ENCODE data around the gene CPLANE1. TPM values are rescaled to one million over a fixed set of nuclear protein-coding genes. Genes with fewer than 3 reads are reported as not detected.
"Not testable (repeated sequence)": the region's sequence is repeated elsewhere in the genome, so short reads cannot be mapped to it uniquely, and the experiment has no call there.

Gene CPLANE1
- total RNA-seq, 1 experiment from 2014 or later = 3.5 TPM

DNA sequence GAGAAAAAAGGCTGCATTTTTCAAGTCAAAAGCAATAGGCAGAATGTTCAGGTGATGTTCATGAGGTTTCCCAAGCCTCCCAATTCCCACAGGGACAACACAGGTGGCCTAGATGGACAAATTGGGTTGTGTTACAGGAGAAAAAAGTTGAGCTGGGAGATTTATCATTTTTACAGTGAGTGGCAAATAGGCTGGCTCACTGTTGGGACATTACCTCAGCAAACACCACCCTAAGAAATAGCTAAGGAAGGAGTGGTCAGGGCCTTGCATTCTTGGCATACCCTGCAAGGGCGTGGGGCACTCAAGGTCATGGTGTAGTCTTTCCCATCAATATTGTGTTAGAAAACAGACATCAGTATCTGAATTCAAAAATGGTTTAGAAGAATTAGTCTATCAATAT, 23.3 kb upstream of the CPLANE1 start:
- CTCF ChIA-PET = no interaction called here
- POLR2A ChIA-PET = no interaction called here
- H3K4me2 ChIP-seq (ENCODE audit: low read length) = peak overlapping the region; percentile 55
- H3K27ac ChIP-seq (ENCODE audit: low read depth, low read length) = peak overlapping the region; percentile 37; the same call in 1 of the 2 replicates
- DNase-seq (ENCODE audit: low read depth, low spot score) (no peak), ATAC-seq (peak; percentile 95)
- RAD21 ChIA-PET (ENCODE audit: low non-redundant PET in 1 of 2, low total read pairs in 2 of 2, uncharacterized antibody in 2 of 2, unreplicated experiment in 2 of 2) = no interaction called here
- H3K36me3 ChIP-seq (ENCODE audit: control insufficient read depth in 1 of 2, insufficient read depth in 2 of 2, low read length in 2 of 2) = no peaks in the 10 kb centered on the region
- H3K79me2 ChIP-seq (ENCODE audit: insufficient read depth, low read length) = no peaks in the 10 kb centered on the region
- H4K20me1 ChIP-seq (ENCODE audit: insufficient read depth) = no peaks in the 10 kb centered on the region
- H2AFZ ChIP-seq (ENCODE audit: low read depth, low read length, poor library complexity, severe bottlenecking) = no peak overlapping the region
- no peaks in the 10 kb centered on the region for H3K27me3 ChIP-seq (ENCODE audit: insufficient read depth, low read length)
- TF ChIP-seq TCF7L2 (IDR thresholded peaks at IDR 0.05; ENCODE audit: borderline replicate concordance, extremely low read depth, insufficient read depth, insufficient read length) (no peak), CEBPB (IDR thresholded peaks at IDR 0.05; ENCODE audit: low read depth) (no peak), SP1 (IDR thresholded peaks at IDR 0.05; ENCODE audit: low read depth) (peak; percentile 31; the same call in 1 of the 2 replicates)
- TF ChIP-seq, protein P1, sequence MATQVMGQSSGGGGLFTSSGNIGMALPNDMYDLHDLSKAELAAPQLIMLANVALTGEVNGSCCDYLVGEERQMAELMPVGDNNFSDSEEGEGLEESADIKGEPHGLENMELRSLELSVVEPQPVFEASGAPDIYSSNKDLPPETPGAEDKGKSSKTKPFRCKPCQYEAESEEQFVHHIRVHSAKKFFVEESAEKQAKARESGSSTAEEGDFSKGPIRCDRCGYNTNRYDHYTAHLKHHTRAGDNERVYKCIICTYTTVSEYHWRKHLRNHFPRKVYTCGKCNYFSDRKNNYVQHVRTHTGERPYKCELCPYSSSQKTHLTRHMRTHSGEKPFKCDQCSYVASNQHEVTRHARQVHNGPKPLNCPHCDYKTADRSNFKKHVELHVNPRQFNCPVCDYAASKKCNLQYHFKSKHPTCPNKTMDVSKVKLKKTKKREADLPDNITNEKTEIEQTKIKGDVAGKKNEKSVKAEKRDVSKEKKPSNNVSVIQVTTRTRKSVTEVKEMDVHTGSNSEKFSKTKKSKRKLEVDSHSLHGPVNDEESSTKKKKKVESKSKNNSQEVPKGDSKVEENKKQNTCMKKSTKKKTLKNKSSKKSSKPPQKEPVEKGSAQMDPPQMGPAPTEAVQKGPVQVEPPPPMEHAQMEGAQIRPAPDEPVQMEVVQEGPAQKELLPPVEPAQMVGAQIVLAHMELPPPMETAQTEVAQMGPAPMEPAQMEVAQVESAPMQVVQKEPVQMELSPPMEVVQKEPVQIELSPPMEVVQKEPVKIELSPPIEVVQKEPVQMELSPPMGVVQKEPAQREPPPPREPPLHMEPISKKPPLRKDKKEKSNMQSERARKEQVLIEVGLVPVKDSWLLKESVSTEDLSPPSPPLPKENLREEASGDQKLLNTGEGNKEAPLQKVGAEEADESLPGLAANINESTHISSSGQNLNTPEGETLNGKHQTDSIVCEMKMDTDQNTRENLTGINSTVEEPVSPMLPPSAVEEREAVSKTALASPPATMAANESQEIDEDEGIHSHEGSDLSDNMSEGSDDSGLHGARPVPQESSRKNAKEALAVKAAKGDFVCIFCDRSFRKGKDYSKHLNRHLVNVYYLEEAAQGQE (IDR thresholded peaks at IDR 0.05; ENCODE audit: low read depth) = no peak
- no peaks in the 10 kb centered on the region for H3K9me3 ChIP-seq (ENCODE audit: control insufficient read depth in 1 of 2, insufficient read depth in 1 of 2, low read depth in 1 of 2, low read length in 2 of 2)
- intact Hi-C loops (cut with micrococcal nuclease) = no loop called here
- no TSS peak for BruUV-seq (replicated peaks)
- H3K9me2 ChIP-seq (ENCODE audit: insufficient read depth) = no peaks in the 10 kb centered on the region
- peaks cover 13 to 23% of the 10 kb centered on the region in 2 experiments for H3K4me1 ChIP-seq (ENCODE audit: control insufficient read depth in 1 of 2, insufficient read depth in 2 of 2, low read length in 2 of 2)
- peak overlapping the region in 1 of 2 experiments; percentile 36; a peak in 2 of 4 replicates for H3K4me3 ChIP-seq (replicated peaks in 1 of 2; ENCODE audit: low read depth in 1 of 2, low read length in 2 of 2)
- peak overlapping the region; percentile 45 for H3K9ac ChIP-seq (ENCODE audit: low read length)

DNA sequence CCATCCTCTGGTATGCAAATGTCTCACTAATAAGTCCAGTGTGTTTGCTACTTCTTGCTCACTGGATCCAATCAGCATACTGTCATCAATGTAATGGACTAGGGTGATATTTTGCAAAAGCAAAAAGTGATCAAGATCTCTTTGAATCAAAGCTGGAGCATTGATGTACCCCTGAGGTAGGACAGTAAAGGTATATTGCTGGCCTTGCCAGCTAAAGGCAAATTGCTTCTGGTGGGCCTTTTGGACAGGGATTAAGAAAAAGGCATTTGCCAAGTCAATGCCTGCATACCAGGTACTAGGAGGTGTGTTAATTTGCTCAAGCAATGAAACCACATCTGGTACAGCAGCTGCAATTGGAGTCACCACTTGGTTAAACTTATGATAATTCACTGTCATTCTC, 18.9 kb upstream of the CPLANE1 start:
- H2AFZ ChIP-seq (ENCODE audit: low read depth, low read length, poor library complexity, severe bottlenecking); H3K9me3 ChIP-seq (ENCODE audit: control insufficient read depth in 1 of 2, insufficient read depth in 1 of 2, low read depth in 1 of 2, low read length in 2 of 2); ATAC-seq; H3K27ac ChIP-seq (ENCODE audit: low read depth, low read length); H3K79me2 ChIP-seq (ENCODE audit: insufficient read depth, low read length); H3K4me2 ChIP-seq (ENCODE audit: low read length); H3K4me3 ChIP-seq (replicated peaks in 1 of 2; ENCODE audit: low read depth in 1 of 2, low read length in 2 of 2); H4K20me1 ChIP-seq (ENCODE audit: insufficient read depth); DNase-seq (ENCODE audit: low read depth, low spot score); H3K27me3 ChIP-seq (ENCODE audit: insufficient read depth, low read length); BruUV-seq (replicated peaks); POLR2A ChIA-PET; RAD21 ChIA-PET (ENCODE audit: low non-redundant PET in 1 of 2, low total read pairs in 2 of 2, uncharacterized antibody in 2 of 2, unreplicated experiment in 2 of 2); intact Hi-C loops (cut with micrococcal nuclease); H3K9ac ChIP-seq (ENCODE audit: low read length); CTCF ChIA-PET; H3K9me2 ChIP-seq (ENCODE audit: insufficient read depth); H3K36me3 ChIP-seq (ENCODE audit: control insufficient read depth in 1 of 2, insufficient read depth in 2 of 2, low read length in 2 of 2): not testable (repeated sequence)
- H3K4me1 ChIP-seq (ENCODE audit: control insufficient read depth in 1 of 2, insufficient read depth in 2 of 2, low read length in 2 of 2) = peaks cover 10 to 14% of the 10 kb centered on the region in 2 experiments

All from HCT116 (cell line).